ENCODE measurements around the gene IGF2.
A peak's percentile ranks its signal among the peaks of the same experiment; 100 is the strongest.

IGF2 gene

DNA sequence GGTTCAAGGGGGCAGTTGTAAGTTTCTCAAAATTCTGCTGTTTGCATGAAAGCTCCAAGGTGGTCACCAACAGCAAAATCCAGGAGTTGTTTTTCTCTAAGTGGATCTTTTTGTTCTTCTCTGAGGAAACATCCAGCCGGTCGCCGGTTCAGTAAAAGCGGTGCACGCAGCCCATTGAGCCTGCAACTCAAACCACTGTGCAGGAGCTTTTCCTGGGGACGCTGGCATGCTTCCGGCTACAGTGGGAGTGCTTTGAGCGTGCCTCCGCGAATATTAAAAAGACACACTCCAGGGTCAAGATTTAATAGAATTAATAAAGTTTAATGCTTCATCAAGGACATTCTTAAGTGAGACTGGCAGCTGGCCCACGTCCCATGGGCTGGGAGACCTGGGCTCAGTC, 25.4 kb downstream of the IGF2 start:
- TF ChIP-seq FOXP2 (optimal IDR thresholded peaks at IDR 0.05; ENCODE audit: borderline replicate concordance, extremely low read depth, extremely low read length, insufficient read depth) = no peak
- TF ChIP-seq TAF1 (IDR thresholded peaks at IDR 0.05; ENCODE audit: borderline replicate concordance, insufficient read depth, low read length) = no peak
- TF ChIP-seq, protein P1, sequence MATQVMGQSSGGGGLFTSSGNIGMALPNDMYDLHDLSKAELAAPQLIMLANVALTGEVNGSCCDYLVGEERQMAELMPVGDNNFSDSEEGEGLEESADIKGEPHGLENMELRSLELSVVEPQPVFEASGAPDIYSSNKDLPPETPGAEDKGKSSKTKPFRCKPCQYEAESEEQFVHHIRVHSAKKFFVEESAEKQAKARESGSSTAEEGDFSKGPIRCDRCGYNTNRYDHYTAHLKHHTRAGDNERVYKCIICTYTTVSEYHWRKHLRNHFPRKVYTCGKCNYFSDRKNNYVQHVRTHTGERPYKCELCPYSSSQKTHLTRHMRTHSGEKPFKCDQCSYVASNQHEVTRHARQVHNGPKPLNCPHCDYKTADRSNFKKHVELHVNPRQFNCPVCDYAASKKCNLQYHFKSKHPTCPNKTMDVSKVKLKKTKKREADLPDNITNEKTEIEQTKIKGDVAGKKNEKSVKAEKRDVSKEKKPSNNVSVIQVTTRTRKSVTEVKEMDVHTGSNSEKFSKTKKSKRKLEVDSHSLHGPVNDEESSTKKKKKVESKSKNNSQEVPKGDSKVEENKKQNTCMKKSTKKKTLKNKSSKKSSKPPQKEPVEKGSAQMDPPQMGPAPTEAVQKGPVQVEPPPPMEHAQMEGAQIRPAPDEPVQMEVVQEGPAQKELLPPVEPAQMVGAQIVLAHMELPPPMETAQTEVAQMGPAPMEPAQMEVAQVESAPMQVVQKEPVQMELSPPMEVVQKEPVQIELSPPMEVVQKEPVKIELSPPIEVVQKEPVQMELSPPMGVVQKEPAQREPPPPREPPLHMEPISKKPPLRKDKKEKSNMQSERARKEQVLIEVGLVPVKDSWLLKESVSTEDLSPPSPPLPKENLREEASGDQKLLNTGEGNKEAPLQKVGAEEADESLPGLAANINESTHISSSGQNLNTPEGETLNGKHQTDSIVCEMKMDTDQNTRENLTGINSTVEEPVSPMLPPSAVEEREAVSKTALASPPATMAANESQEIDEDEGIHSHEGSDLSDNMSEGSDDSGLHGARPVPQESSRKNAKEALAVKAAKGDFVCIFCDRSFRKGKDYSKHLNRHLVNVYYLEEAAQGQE (IDR thresholded peaks at IDR 0.05; ENCODE audit: insufficient read depth in 1 of 2, low read depth in 2 of 2, low read length in 2 of 2) = no peak
- TF ChIP-seq POLR2AphosphoS5 (IDR thresholded peaks at IDR 0.05; ENCODE audit: low read depth, low read length) = no peak
- TF ChIP-seq SIN3A (IDR thresholded peaks at IDR 0.05; ENCODE audit: borderline replicate concordance, insufficient read depth, low read length) = no peak

- TF ChIP-seq, protein P1 (IDR thresholded peaks at IDR 0.05; ENCODE audit: insufficient read depth in 1 of 2, low read depth in 2 of 2, low read length in 2 of 2) = no peak
- TF ChIP-seq SIN3A (IDR thresholded peaks at IDR 0.05; ENCODE audit: borderline replicate concordance, insufficient read depth, low read length) = no peak
- no peak for TF ChIP-seq TAF1 (IDR thresholded peaks at IDR 0.05; ENCODE audit: borderline replicate concordance, insufficient read depth, low read length)
- TF ChIP-seq POLR2AphosphoS5 (IDR thresholded peaks at IDR 0.05; ENCODE audit: low read depth, low read length) = no peak
- TF ChIP-seq FOXP2 (optimal IDR thresholded peaks at IDR 0.05; ENCODE audit: borderline replicate concordance, extremely low read depth, extremely low read length, insufficient read depth) = no peak
Measured at GRCh38 chr11:2110521-2110920, 28.7 kb downstream of the IGF2 start.

DNA sequence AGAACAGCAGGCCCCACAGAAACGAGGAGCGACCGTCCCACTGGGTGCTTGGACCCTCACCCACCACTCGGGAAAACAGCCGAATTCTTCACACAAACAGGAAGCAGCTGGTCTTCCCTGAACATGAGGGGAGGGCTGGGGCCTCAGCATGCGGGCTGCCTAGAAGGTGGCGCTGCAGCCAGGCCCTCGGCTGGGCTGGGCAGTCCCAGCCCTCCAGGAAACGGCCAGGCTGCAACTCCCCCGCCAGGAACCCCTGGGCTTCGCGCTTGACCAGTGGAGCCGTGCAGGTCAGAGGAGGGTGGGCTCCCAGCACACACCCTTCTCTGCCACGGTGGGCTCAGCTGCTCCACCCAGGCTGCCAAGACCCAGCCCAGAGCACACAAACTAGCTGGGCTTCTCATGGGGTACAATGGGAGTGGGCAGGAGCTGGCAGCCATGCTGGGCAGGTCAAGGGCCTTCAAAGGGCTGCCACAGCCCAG, 29.6 kb downstream of the IGF2 start:
- no peak for TF ChIP-seq POLR2AphosphoS5 (IDR thresholded peaks at IDR 0.05; ENCODE audit: low read depth, low read length)
- peak; percentile 14 for TF ChIP-seq FOXP2 (optimal IDR thresholded peaks at IDR 0.05; ENCODE audit: borderline replicate concordance, extremely low read depth, extremely low read length, insufficient read depth)

- TF ChIP-seq SIN3A (IDR thresholded peaks at IDR 0.05; ENCODE audit: borderline replicate concordance, insufficient read depth, low read length) (no peak), POLR2AphosphoS5 (IDR thresholded peaks at IDR 0.05; ENCODE audit: low read depth, low read length) (no peak), FOXP2 (optimal IDR thresholded peaks at IDR 0.05; ENCODE audit: borderline replicate concordance, extremely low read depth, extremely low read length, insufficient read depth) (no peak), TAF1 (IDR thresholded peaks at IDR 0.05; ENCODE audit: borderline replicate concordance, insufficient read depth, low read length) (no peak)
- TF ChIP-seq, protein P1 (IDR thresholded peaks at IDR 0.05; ENCODE audit: insufficient read depth in 1 of 2, low read depth in 2 of 2, low read length in 2 of 2) = no peak
Measured at GRCh38 chr11:2108675-2109491, 30.3 kb downstream of the IGF2 start.

- no peak for TF ChIP-seq FOXP2 (optimal IDR thresholded peaks at IDR 0.05; ENCODE audit: borderline replicate concordance, extremely low read depth, extremely low read length, insufficient read depth)
- TF ChIP-seq, protein P1 (IDR thresholded peaks at IDR 0.05; ENCODE audit: insufficient read depth in 1 of 2, low read depth in 2 of 2, low read length in 2 of 2) = no peak
- no peak for TF ChIP-seq SIN3A (IDR thresholded peaks at IDR 0.05; ENCODE audit: borderline replicate concordance, insufficient read depth, low read length)
- TF ChIP-seq TAF1 (IDR thresholded peaks at IDR 0.05; ENCODE audit: borderline replicate concordance, insufficient read depth, low read length) = no peak
- no peak for TF ChIP-seq POLR2AphosphoS5 (IDR thresholded peaks at IDR 0.05; ENCODE audit: low read depth, low read length)
Measured at GRCh38 chr11:2107941-2108630, 31.1 kb downstream of the IGF2 start.
